Measurements from ENCODE around the gene ZCCHC7.

ZCCHC7 gene

DNA sequence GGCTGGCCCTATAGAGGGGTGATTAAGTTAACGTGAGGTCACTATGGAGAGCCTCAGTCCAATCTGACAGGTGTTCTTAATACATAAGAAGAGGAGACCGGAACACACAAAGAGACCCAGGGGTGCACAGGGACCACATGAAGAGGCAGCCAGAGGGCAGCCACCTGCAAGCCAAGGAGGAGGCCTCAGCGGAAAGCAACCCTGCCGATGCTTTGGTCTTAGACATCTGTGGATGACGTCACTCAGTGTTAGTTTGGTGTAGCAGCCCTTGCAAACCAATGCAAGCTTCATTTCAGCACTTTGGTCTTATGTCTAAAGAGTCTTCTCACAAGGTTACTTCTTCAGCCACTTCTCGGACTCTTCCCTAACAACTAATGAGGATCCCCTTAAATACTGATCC, 254.5 kb downstream of the ZCCHC7 start:
- no peak for TF ChIP-seq TAF1 (IDR thresholded peaks at IDR 0.05; ENCODE audit: borderline replicate concordance, insufficient read depth, low read length)
- TF ChIP-seq, protein P1, sequence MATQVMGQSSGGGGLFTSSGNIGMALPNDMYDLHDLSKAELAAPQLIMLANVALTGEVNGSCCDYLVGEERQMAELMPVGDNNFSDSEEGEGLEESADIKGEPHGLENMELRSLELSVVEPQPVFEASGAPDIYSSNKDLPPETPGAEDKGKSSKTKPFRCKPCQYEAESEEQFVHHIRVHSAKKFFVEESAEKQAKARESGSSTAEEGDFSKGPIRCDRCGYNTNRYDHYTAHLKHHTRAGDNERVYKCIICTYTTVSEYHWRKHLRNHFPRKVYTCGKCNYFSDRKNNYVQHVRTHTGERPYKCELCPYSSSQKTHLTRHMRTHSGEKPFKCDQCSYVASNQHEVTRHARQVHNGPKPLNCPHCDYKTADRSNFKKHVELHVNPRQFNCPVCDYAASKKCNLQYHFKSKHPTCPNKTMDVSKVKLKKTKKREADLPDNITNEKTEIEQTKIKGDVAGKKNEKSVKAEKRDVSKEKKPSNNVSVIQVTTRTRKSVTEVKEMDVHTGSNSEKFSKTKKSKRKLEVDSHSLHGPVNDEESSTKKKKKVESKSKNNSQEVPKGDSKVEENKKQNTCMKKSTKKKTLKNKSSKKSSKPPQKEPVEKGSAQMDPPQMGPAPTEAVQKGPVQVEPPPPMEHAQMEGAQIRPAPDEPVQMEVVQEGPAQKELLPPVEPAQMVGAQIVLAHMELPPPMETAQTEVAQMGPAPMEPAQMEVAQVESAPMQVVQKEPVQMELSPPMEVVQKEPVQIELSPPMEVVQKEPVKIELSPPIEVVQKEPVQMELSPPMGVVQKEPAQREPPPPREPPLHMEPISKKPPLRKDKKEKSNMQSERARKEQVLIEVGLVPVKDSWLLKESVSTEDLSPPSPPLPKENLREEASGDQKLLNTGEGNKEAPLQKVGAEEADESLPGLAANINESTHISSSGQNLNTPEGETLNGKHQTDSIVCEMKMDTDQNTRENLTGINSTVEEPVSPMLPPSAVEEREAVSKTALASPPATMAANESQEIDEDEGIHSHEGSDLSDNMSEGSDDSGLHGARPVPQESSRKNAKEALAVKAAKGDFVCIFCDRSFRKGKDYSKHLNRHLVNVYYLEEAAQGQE (IDR thresholded peaks at IDR 0.05; ENCODE audit: insufficient read depth in 1 of 2, low read depth in 2 of 2, low read length in 2 of 2): no peak
- no peak for TF ChIP-seq FOXP2 (optimal IDR thresholded peaks at IDR 0.05; ENCODE audit: borderline replicate concordance, extremely low read depth, extremely low read length, insufficient read depth)
- TF ChIP-seq SIN3A (IDR thresholded peaks at IDR 0.05; ENCODE audit: borderline replicate concordance, insufficient read depth, low read length): no peak
- no peak for TF ChIP-seq POLR2AphosphoS5 (IDR thresholded peaks at IDR 0.05; ENCODE audit: low read depth, low read length)

DNA sequence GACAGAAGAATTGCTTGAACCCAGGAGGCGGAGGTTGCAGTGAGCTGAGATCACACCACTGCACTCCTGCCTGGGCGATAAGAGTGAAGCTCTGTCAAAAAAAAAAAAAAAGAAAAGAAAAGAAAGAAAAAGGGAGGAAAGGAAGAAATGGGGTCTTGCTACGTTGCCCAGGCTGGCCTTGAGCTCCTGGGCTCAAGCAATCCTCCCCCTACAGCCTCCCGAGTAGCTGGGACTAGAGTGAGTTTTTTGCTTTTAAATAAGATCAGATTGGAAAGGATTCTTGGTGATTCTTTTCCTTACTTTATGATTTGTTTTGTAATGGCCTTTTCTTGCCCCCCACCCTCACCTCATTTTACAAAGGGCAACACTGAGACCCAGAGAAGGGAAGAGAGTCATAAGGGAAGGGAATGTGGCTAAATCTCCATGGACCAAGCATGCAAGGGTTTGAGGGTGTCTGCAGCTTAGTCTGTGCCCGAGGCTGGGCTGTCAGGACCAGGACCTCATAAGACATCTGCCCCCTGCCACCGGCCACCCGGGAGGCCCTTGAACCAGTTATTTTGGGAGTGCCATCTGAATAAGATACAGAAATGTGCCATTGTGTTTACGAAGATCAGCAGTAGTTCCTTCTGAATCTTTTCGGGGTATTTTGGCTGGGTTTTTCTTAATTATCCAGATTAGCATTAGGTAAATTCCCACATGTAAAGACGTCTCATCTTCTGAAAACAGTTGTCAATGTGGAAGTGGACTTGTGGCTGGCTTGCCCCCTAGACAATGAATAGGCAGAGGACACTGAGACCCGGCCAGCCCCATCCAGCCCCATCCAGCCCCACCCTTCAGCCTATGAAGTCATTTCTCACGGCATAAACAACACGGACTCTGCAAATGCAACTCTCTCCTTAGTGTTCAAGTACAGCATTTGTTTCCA, 257.6 kb downstream of the ZCCHC7 start:
- TF ChIP-seq SIN3A (IDR thresholded peaks at IDR 0.05; ENCODE audit: borderline replicate concordance, insufficient read depth, low read length) (no peak), POLR2AphosphoS5 (IDR thresholded peaks at IDR 0.05; ENCODE audit: low read depth, low read length) (no peak), TAF1 (IDR thresholded peaks at IDR 0.05; ENCODE audit: borderline replicate concordance, insufficient read depth, low read length) (no peak), FOXP2 (optimal IDR thresholded peaks at IDR 0.05; ENCODE audit: borderline replicate concordance, extremely low read depth, extremely low read length, insufficient read depth) (no peak)
- TF ChIP-seq, protein P1 (IDR thresholded peaks at IDR 0.05; ENCODE audit: insufficient read depth in 1 of 2, low read depth in 2 of 2, low read length in 2 of 2): no peak

DNA sequence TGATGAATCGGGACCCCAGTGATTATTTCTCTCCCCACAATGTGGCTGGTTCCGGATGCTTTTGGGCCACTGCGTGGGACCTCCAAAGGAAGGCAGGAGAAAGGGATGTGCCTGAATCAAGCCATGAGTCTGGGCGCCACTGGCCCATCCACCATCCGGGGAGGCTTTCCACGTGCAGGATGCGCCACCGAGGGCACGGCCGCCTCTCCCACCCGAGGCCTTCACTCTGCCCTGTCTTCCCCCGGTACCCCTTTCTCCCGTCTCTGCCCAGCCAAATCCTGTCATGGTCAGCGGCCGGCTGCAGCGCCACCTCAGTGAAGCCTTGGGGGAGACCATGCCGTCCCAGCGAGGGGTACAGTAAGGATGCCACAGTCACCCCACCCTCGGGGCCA, 258.2 kb downstream of the ZCCHC7 start:
- no peak for TF ChIP-seq POLR2AphosphoS5 (IDR thresholded peaks at IDR 0.05; ENCODE audit: low read depth, low read length)
- TF ChIP-seq, protein P1 (IDR thresholded peaks at IDR 0.05; ENCODE audit: insufficient read depth in 1 of 2, low read depth in 2 of 2, low read length in 2 of 2): no peak
- no peak for TF ChIP-seq FOXP2 (optimal IDR thresholded peaks at IDR 0.05; ENCODE audit: borderline replicate concordance, extremely low read depth, extremely low read length, insufficient read depth)
- TF ChIP-seq SIN3A (IDR thresholded peaks at IDR 0.05; ENCODE audit: borderline replicate concordance, insufficient read depth, low read length): no peak
- TF ChIP-seq TAF1 (IDR thresholded peaks at IDR 0.05; ENCODE audit: borderline replicate concordance, insufficient read depth, low read length): no peak

DNA sequence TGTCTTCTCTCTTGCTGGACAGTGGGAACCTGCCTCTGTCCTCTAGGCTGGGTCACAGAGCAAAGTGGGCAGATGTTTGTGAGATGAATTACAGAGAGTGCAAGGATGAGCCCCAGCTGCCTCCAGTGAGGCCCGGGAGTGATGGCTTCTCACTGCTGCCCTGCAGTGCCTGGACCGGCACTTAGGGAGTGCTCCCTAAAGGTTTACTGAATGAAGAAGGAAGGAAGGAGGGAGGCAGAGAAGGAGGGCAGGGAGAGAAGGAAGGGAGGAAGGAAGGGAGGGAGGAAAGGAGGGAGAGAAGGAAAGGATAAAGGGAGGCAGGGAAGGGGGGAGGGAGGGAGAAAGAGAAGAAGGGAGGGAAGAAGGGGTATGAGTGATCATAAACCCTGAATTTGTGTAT, 259.5 kb downstream of the ZCCHC7 start:
- TF ChIP-seq FOXP2 (optimal IDR thresholded peaks at IDR 0.05; ENCODE audit: borderline replicate concordance, extremely low read depth, extremely low read length, insufficient read depth): no peak
- no peak for TF ChIP-seq SIN3A (IDR thresholded peaks at IDR 0.05; ENCODE audit: borderline replicate concordance, insufficient read depth, low read length)
- TF ChIP-seq TAF1 (IDR thresholded peaks at IDR 0.05; ENCODE audit: borderline replicate concordance, insufficient read depth, low read length): no peak
- TF ChIP-seq, protein P1 (IDR thresholded peaks at IDR 0.05; ENCODE audit: insufficient read depth in 1 of 2, low read depth in 2 of 2, low read length in 2 of 2): no peak
- TF ChIP-seq POLR2AphosphoS5 (IDR thresholded peaks at IDR 0.05; ENCODE audit: low read depth, low read length): no peak

Data from PFSK-1 (cell line).